ENCODE results near the gene NYAP2. TPM values are rescaled to one million over a fixed set of nuclear protein-coding genes. Genes with fewer than 3 reads are reported as not detected.

Gene NYAP2
- total and polyA plus RNA-seq, 10 of the 15 experiments (the other 5 are each of a cell fraction or from before 2014, with no cell fraction given): 0.03 TPM; not detected in 9

DNA sequence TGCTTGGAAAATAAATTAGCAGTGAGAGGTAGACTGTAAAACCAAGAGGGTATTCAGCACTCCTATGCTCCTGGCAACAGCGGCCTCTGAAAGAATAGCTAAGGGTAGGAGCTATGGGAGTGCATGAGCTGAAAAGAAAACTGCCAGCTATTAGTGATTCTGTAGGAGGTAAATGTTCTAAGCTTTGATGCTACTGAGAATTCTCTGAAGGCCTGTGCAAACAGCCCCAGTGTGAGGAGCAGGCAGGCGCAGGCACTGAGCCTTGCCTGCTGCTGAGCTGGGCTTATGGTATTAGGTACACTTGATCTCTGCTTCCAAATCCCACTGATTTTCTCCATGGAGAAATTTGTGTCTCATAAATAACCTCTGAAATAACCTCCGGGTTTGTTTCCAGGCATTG, 86.7 kb downstream of the NYAP2 start:
- SMC1A ChIA-PET (ENCODE audit: uncharacterized antibody, unreplicated experiment): interaction anchor here (1.5 kb wide), 1 partner anchor 22 kb away, joined by 4 read pairs; no protein-coding TSS in a partner anchor
- H3K27ac ChIP-seq (ENCODE audit: control insufficient read depth, insufficient read depth): no peak overlapping the region
- RAD21 ChIA-PET (ENCODE audit: unreplicated experiment): no interaction called here
- no peaks in the 10 kb centered on the region for H3K27me3 ChIP-seq (replicated peaks in 1 of 2; ENCODE audit: control insufficient read depth in 2 of 2, insufficient read depth in 2 of 2, low read length in 1 of 2)
- no peaks in the 10 kb centered on the region for H3K4me1 ChIP-seq (ENCODE audit: control insufficient read depth, insufficient read depth, low read length)
- no peak overlapping the region for H3K4me3 ChIP-seq
- H3K9me3 ChIP-seq (replicated peaks; ENCODE audit: control insufficient read depth, insufficient read depth, low read length): no peaks in the 10 kb centered on the region
- H4K20me1 ChIP-seq (ENCODE audit: control insufficient read depth, insufficient read depth): no peaks in the 10 kb centered on the region
- POLR2A ChIA-PET: no interaction called here
- H3K36me3 ChIP-seq (ENCODE audit: control insufficient read depth in 2 of 2, insufficient read depth in 2 of 2, low read length in 1 of 2): no peaks in the 10 kb centered on the region
- ATAC-seq (no peak), FAIRE-seq (no peak), DNase-seq (ENCODE audit: low read depth, low spot score) (no peak)
- H2AFZ ChIP-seq (ENCODE audit: control insufficient read depth, low read depth, low read length): no peak overlapping the region
- no peak overlapping the region for H3K4me2 ChIP-seq (ENCODE audit: control insufficient read depth, insufficient read depth)
- H3K9ac ChIP-seq (ENCODE audit: control insufficient read depth, insufficient read depth, low read length): no peak overlapping the region
- intact Hi-C loops (cut with micrococcal nuclease; ENCODE audit: unreplicated experiment) (no loop called here), in situ Hi-C loops (cut with MboI) (no loop called here)
- CTCF ChIA-PET: interaction anchor here (0.6 to 0.7 kb wide), 2 partner anchors 15 to 363 kb away, joined by 3 read pairs; no protein-coding TSS in a partner anchor
- 26% methylated on average over 3 of the region's 3 CpGs for WGBS (ENCODE audit: insufficient coverage, insufficient replicate concordance, low lambda C conversion rate, missing lambda C conversion rate)
- TF ChIP-seq ZNF384 (IDR thresholded peaks at IDR 0.05; ENCODE audit: borderline replicate concordance, low read depth, low read length) (no peak), YBX1 (IDR thresholded peaks at IDR 0.05) (no peak), NFYA (IDR thresholded peaks at IDR 0.05; ENCODE audit: borderline replicate concordance, low read depth, low read length) (no peak), MYB (IDR thresholded peaks at IDR 0.05; ENCODE audit: borderline replicate concordance, low read depth, low read length) (no peak)
- TF ChIP-seq, protein P1, sequence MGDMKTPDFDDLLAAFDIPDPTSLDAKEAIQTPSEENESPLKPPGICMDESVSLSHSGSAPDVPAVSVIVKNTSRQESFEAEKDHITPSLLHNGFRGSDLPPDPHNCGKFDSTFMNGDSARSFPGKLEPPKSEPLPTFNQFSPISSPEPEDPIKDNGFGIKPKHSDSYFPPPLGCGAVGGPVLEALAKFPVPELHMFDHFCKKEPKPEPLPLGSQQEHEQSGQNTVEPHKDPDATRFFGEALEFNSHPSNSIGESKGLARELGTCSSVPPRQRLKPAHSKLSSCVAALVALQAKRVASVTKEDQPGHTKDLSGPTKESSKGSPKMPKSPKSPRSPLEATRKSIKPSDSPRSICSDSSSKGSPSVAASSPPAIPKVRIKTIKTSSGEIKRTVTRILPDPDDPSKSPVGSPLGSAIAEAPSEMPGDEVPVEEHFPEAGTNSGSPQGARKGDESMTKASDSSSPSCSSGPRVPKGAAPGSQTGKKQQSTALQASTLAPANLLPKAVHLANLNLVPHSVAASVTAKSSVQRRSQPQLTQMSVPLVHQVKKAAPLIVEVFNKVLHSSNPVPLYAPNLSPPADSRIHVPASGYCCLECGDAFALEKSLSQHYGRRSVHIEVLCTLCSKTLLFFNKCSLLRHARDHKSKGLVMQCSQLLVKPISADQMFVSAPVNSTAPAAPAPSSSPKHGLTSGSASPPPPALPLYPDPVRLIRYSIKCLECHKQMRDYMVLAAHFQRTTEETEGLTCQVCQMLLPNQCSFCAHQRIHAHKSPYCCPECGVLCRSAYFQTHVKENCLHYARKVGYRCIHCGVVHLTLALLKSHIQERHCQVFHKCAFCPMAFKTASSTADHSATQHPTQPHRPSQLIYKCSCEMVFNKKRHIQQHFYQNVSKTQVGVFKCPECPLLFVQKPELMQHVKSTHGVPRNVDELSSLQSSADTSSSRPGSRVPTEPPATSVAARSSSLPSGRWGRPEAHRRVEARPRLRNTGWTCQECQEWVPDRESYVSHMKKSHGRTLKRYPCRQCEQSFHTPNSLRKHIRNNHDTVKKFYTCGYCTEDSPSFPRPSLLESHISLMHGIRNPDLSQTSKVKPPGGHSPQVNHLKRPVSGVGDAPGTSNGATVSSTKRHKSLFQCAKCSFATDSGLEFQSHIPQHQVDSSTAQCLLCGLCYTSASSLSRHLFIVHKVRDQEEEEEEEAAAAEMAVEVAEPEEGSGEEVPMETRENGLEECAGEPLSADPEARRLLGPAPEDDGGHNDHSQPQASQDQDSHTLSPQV (IDR thresholded peaks at IDR 0.05): no peak
- no peaks in the 10 kb centered on the region for H3K79me2 ChIP-seq (ENCODE audit: control insufficient read depth, insufficient read depth, low read length)
- no TSS peak for BruUV-seq (replicated peaks)

Measured in GM12878 (cell line).